WTC11 (cell line): ENCODE results near the gene ABLIM2. TPM values are rescaled to one million over a fixed set of nuclear protein-coding genes. Genes with fewer than 3 reads are reported as not detected.

Experiments
- ATAC-seq: fragments of 200-7000 bp; cut with Tn5 transposase; 2 replicates; pipeline ENCODE4 v1.10.0; 2021; ENCODE audit warnings: mild to moderate bottlenecking, moderate library complexity
- CTCF ChIA-PET: fragments of 300-600 bp; sonication (Branson Sonifier 250); formaldehyde crosslinking; loops from one replicate; lab custom pipeline; 2021; ENCODE audit warnings: antibody characterized with exemption; lab: Charles Lee
- POLR2A ChIA-PET: fragments of 350-600 bp; sonication (Branson Sonifier 250); formaldehyde crosslinking; loops from one replicate; lab custom pipeline; 2021; ENCODE audit warnings: antibody characterized with exemption; lab: Charles Lee
- DNase-seq: peaks from one replicate; pipeline ENCODE4 v3.0.0; 2021; ENCODE audit warnings: low spot score
- H3K27ac Mint-ChIP-seq: 2 replicates; pipeline ENCODE4 v1.8.0; 2021; ENCODE audit warnings: mixed read lengths
- H3K27me3 Mint-ChIP-seq: 2 replicates; pipeline ENCODE4 v1.8.0; 2021; ENCODE audit warnings: low read depth, mild to moderate bottlenecking, moderate library complexity, mixed read lengths
- H3K36me3 Mint-ChIP-seq: 2 replicates; pipeline ENCODE4 v1.8.0; 2021; ENCODE audit warnings: mixed read lengths
- H3K4me1 Mint-ChIP-seq: 2 replicates; pipeline ENCODE4 v1.8.0; 2022; ENCODE audit warnings: mixed read lengths
- H3K4me3 Mint-ChIP-seq: 2 replicates; pipeline ENCODE4 v1.8.0; 2021; ENCODE audit warnings: mild to moderate bottlenecking, moderate library complexity, mixed read lengths
- H3K9me3 Mint-ChIP-seq: 2 replicates; pipeline ENCODE4 v1.8.0; 2021; ENCODE audit warnings: mixed read lengths
- CBFB ChIP-seq: sonication (generic); formaldehyde crosslinking; IDR thresholded peaks from 2 replicates; pipeline ENCODE4 v1.8.1; 2022; ENCODE audit warnings: mild to moderate bottlenecking, low read depth, missing genetic modification reagents
- CREB1 ChIP-seq: sonication (generic); formaldehyde crosslinking; IDR thresholded peaks from 2 replicates; pipeline ENCODE4 v1.8.0; 2023; ENCODE audit warnings: mild to moderate bottlenecking, missing genetic modification reagents
- ELF4 ChIP-seq: sonication (generic); formaldehyde crosslinking; IDR thresholded peaks from 2 replicates; pipeline ENCODE4 v1.8.1; 2022; ENCODE audit warnings: low read depth, mild to moderate bottlenecking, moderate library complexity, missing genetic modification reagents
- FOXK1 ChIP-seq: sonication (generic); formaldehyde crosslinking; IDR thresholded peaks from 2 replicates; pipeline ENCODE4 v1.8.0; 2022; ENCODE audit warnings: mild to moderate bottlenecking, moderate library complexity, missing genetic modification reagents
- HMGA2 ChIP-seq: fragments of 250-450 bp; sonication (Bioruptor Pico); IDR thresholded peaks from 2 replicates; pipeline ENCODE4 v1.4.0; 2021; ENCODE audit warnings: mild to moderate bottlenecking, moderate library complexity
- MYBL2 ChIP-seq: sonication (generic); formaldehyde crosslinking; IDR thresholded peaks from 2 replicates; pipeline ENCODE4 v1.8.1; 2023; ENCODE audit warnings: mild to moderate bottlenecking, moderate library complexity, missing genetic modification reagents
- NFATC4 ChIP-seq: fragments of 250-450 bp; sonication (Bioruptor Pico); IDR thresholded peaks from 2 replicates; pipeline ENCODE4 v1.9.0; 2021; ENCODE audit warnings: mild to moderate bottlenecking
- NFYB ChIP-seq: sonication (generic); formaldehyde crosslinking; conservative IDR thresholded peaks from 2 replicates; pipeline ENCODE4 v1.8.0; 2022; ENCODE audit warnings: low read depth, missing genetic modification reagents
- NR2C2 ChIP-seq: sonication (generic); formaldehyde crosslinking; IDR thresholded peaks from 2 replicates; pipeline ENCODE4 v1.8.0; 2022; ENCODE audit warnings: mild to moderate bottlenecking, missing genetic modification reagents
- SOX15 ChIP-seq: fragments of 250-450 bp; sonication (Bioruptor Pico); IDR thresholded peaks from 2 replicates; pipeline ENCODE4 v1.9.0; 2021; ENCODE audit warnings: mild to moderate bottlenecking
- TEAD1 ChIP-seq: sonication (generic); formaldehyde crosslinking; IDR thresholded peaks from 2 replicates; pipeline ENCODE4 v1.8.0; 2022; ENCODE audit warnings: mild to moderate bottlenecking, missing genetic modification reagents
- ZNF121 ChIP-seq: sonication (generic); formaldehyde crosslinking; IDR thresholded peaks from 2 replicates; pipeline ENCODE4 v1.8.0; 2023; ENCODE audit warnings: missing genetic modification reagents
- ZNF263 ChIP-seq: sonication (generic); formaldehyde crosslinking; IDR thresholded peaks from 2 replicates; pipeline ENCODE4 v1.8.1; 2022; ENCODE audit warnings: low read depth, mild to moderate bottlenecking, moderate library complexity, missing genetic modification reagents
- ZNF423 ChIP-seq: fragments of 250-450 bp; sonication (Bioruptor Pico); IDR thresholded peaks from 2 replicates; pipeline ENCODE4 v2.1.2; 2022; ENCODE audit warnings: mild to moderate bottlenecking, moderate library complexity
- total RNA-seq: library from RNA; stranded (reverse); gene quantifications from 3 replicates; pipeline ENCODE4 v1.2.3, GENCODE V29; 2021
- TF ChIP-seq, protein P1 (sequence below): sonication (generic); formaldehyde crosslinking; IDR thresholded peaks from 2 replicates; pipeline ENCODE4 v1.8.1; 2023; ENCODE audit warnings: mild to moderate bottlenecking, missing genetic modification reagents
- TF ChIP-seq, protein P2 (sequence below): sonication (generic); formaldehyde crosslinking; conservative IDR thresholded peaks from 2 replicates; pipeline ENCODE4 v1.8.1; 2022; ENCODE audit warnings: mild to moderate bottlenecking, missing genetic modification reagents
- TF ChIP-seq, protein P3 (sequence below): sonication (generic); formaldehyde crosslinking; IDR thresholded peaks from 2 replicates; pipeline ENCODE4 v1.8.1; 2023; ENCODE audit warnings: mild to moderate bottlenecking, missing genetic modification reagents, moderate library complexity

Gene ABLIM2
- total RNA-seq, 1 experiment from 2014 or later = 2.6 TPM

DNA sequence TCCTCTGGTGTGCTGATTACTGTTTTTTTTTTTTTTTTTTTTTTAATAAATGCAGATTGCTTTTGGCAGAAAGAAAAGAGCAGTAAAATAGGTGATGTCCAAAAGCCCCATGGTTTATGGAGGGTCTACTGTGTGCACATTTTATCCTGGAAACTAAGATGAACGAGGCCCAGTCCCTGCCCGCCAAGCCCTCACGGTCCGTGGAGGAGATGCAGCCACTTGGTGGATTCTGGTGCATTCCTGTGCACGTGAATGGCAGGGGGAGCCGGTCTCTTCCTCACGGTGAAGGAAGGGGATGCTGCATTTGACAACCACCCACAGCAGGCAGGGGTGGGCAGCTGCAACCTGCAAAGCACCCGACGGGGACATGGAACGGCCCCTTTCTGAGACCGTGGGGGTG, 118.8 kb downstream of the ABLIM2 start:
- DNase-seq = no peak
- POLR2A ChIA-PET = interaction anchor here (0.6 kb wide), 1 partner anchor 147 kb away, joined by 8 read pairs; no protein-coding TSS in a partner anchor
- no peaks in the 10 kb centered on the region for H3K9me3 Mint-ChIP-seq
- H3K4me3 Mint-ChIP-seq = no peak overlapping the region
- no peak for ATAC-seq
- H3K27ac Mint-ChIP-seq = no peak overlapping the region
- peaks cover 12% of the 10 kb centered on the region for H3K4me1 Mint-ChIP-seq
- CTCF ChIA-PET = interaction anchor here (1.1 kb wide), 1 partner anchor 11 kb away, joined by 3 read pairs; no protein-coding TSS in a partner anchor
- TF ChIP-seq, protein P1, sequence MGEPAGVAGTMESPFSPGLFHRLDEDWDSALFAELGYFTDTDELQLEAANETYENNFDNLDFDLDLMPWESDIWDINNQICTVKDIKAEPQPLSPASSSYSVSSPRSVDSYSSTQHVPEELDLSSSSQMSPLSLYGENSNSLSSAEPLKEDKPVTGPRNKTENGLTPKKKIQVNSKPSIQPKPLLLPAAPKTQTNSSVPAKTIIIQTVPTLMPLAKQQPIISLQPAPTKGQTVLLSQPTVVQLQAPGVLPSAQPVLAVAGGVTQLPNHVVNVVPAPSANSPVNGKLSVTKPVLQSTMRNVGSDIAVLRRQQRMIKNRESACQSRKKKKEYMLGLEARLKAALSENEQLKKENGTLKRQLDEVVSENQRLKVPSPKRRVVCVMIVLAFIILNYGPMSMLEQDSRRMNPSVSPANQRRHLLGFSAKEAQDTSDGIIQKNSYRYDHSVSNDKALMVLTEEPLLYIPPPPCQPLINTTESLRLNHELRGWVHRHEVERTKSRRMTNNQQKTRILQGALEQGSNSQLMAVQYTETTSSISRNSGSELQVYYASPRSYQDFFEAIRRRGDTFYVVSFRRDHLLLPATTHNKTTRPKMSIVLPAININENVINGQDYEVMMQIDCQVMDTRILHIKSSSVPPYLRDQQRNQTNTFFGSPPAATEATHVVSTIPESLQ = no peak
- TF ChIP-seq, protein P2, sequence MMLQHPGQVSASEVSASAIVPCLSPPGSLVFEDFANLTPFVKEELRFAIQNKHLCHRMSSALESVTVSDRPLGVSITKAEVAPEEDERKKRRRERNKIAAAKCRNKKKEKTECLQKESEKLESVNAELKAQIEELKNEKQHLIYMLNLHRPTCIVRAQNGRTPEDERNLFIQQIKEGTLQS = no peak
- TF ChIP-seq NFATC4 (CRISPR knock-in tag) (no peak), MYBL2 (CRISPR knock-in tag) (no peak), CREB1 (CRISPR knock-in tag) (no peak)
- no peaks in the 10 kb centered on the region for H3K36me3 Mint-ChIP-seq
- no peaks in the 10 kb centered on the region for H3K27me3 Mint-ChIP-seq

DNA sequence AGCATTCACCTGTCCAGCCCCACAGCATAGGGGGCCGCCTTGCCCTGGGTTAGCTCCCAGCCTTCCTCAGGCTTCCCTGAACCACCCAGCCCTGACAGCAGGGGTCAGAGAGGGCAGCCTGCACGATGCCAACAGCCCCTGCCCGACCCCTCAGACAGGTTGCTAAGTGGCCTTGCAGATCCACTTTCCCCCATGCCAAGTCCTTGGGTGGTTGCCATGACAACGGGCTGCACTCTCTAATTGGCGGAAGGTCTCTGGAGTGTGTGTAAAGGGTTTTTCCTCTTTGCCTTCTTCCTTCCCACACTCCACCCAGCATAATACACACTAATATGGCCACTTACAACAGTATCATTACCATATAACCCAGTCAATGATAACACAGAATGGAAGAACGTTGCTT, 119.3 kb downstream of the ABLIM2 start:
- Mint-ChIP-seq H3K9me3 (no peaks in the 10 kb centered on the region), H3K27me3 (no peaks in the 10 kb centered on the region), H3K4me1 (peaks cover 12% of the 10 kb centered on the region), H3K4me3 (no peak overlapping the region), H3K27ac (peak overlapping the region; percentile 20; the same call in 1 of the 2 replicates), H3K36me3 (no peaks in the 10 kb centered on the region)
- ATAC-seq (peak; percentile 51), DNase-seq (no peak)
- CTCF ChIA-PET = interaction anchor here (1.5 to 2.2 kb wide), 3 partner anchors 41 to 137 kb away, joined by 5 to 7 read pairs (median 6); no protein-coding TSS in a partner anchor
- POLR2A ChIA-PET = no interaction called here
- TF ChIP-seq NR2C2 (CRISPR knock-in tag) (no peak), ZNF423 (CRISPR knock-in tag) (no peak), HMGA2 (CRISPR knock-in tag) (no peak), CBFB (no peak), NFYB (CRISPR knock-in tag) (no peak)

DNA sequence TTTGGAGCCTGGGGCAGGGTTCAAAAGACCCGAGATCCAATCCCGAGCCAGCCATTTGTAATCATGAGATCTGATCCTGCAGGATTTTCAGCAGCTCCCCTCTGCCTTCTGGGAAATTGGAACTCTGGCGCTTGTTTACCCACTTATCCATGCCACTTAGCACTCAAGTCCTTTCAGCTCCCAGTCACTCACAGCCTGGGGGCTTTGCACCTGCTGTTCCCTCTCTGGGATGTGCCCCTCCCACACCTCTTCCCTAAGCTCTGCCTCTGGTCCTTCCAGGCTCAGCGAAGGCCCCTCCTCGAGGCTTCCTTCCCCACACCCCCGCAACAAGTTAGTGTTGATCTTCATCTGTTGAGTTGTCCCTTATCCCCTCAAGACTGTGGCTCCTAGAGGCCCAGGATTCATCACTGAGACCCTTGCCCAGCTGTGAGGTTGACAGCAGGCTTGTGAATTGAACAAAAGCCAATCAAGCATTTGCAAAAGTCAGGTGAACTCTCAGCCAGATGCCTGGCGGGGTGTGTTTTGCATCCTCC, 119.8 kb downstream of the ABLIM2 start:
- H3K4me1 Mint-ChIP-seq = peaks cover 12% of the 10 kb centered on the region
- TF ChIP-seq TEAD1 (CRISPR knock-in tag) = no peak
- TF ChIP-seq, protein P3, sequence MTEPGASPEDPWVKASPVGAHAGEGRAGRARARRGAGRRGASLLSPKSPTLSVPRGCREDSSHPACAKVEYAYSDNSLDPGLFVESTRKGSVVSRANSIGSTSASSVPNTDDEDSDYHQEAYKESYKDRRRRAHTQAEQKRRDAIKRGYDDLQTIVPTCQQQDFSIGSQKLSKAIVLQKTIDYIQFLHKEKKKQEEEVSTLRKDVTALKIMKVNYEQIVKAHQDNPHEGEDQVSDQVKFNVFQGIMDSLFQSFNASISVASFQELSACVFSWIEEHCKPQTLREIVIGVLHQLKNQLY (CRISPR knock-in tag) = no peak
- no peak for TF ChIP-seq ELF4 (CRISPR knock-in tag)
- TF ChIP-seq ZNF121 = no peak
- CTCF ChIA-PET = interaction anchor here (0.9 to 2.2 kb wide), 4 partner anchors 42 to 138 kb away, joined by 3 to 7 read pairs (median 6); no protein-coding TSS in a partner anchor

DNA sequence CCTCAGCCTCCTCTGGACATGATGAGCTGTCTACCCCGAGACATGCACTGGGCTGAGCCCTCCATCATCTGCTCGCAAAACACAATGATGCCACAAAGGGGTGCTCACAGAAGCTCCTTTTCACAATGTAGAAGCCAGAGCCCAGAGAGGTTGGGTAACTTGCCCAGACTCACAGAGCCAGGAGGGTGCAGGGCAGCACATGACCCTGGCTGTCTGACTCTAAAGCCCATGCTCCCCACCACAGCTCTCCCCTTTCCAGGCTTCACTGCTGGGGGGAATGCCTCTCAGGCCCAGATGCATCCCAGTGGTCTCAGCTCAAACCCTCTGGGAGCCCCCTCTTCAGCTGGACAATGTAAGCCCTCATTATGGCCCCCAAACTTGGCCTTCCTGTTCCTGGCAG, 120.5 kb downstream of the ABLIM2 start:
- ChIA-PET POLR2A (no interaction called here), CTCF (interaction anchor here (0.6 to 2.2 kb wide), 5 partner anchors 13 to 139 kb away, joined by 3 to 7 read pairs (median 5); no protein-coding TSS in a partner anchor)
- Mint-ChIP-seq H3K36me3 (no peaks in the 10 kb centered on the region), H3K9me3 (no peaks in the 10 kb centered on the region), H3K27ac (no peak overlapping the region), H3K4me3 (no peak overlapping the region), H3K4me1 (peaks cover 12% of the 10 kb centered on the region), H3K27me3 (no peaks in the 10 kb centered on the region)
- no peak for TF ChIP-seq SOX15 (CRISPR knock-in tag)
- TF ChIP-seq, protein P2 = no peak
- no peak for TF ChIP-seq FOXK1
- no peak for TF ChIP-seq ZNF263 (CRISPR knock-in tag)
- ATAC-seq (no peak), DNase-seq (no peak)

More for the DNA sequence above, 119.8 kb downstream of the ABLIM2 start:
- no peaks in the 10 kb centered on the region for H3K9me3 Mint-ChIP-seq
- no peak for DNase-seq
- POLR2A ChIA-PET = no interaction called here
- H3K27ac Mint-ChIP-seq = peak overlapping the region; percentile 16; the same call in 1 of the 2 replicates
- no peak for ATAC-seq
- no peaks in the 10 kb centered on the region for H3K27me3 Mint-ChIP-seq
- H3K4me3 Mint-ChIP-seq = no peak overlapping the region
- no peaks in the 10 kb centered on the region for H3K36me3 Mint-ChIP-seq
